DLD1 (cell line): ENCODE data around the gene EDC3.

Experiments used
- in situ Hi-C: cut with HindIII; loops from 2 replicates; pipeline ENCODE4 v1.10.0; 2017; ENCODE audit warnings: low sequenced_read_pairs

EDC3 gene

GRCh38 chr15:74653426-74654102 is 42.3 kb downstream of the EDC3 start:
- in situ Hi-C loops, result no loop called here

GRCh38 chr15:74651242-74651741 is 44.5 kb downstream of the EDC3 start:
- in situ Hi-C loops, result no loop called here

- in situ Hi-C loops, result no loop called here
Observed at GRCh38 chr15:74648051-74648842, 47.6 kb downstream of the EDC3 start.

GRCh38 chr15:74646480-74646879 is 49.3 kb downstream of the EDC3 start:
- in situ Hi-C loops, result no loop called here

- in situ Hi-C loops, result no loop called here
Observed at GRCh38 chr15:74643665-74644204, 52.1 kb downstream of the EDC3 start.

- in situ Hi-C loops, result no loop called here
Observed at GRCh38 chr15:74642734-74643664, 52.8 kb downstream of the EDC3 start.

GRCh38 chr15:74642348-74642733 is 53.5 kb downstream of the EDC3 start:
- in situ Hi-C loops, result no loop called here

- in situ Hi-C loops, result no loop called here
Observed at GRCh38 chr15:74641151-74641550, 54.7 kb downstream of the EDC3 start.

- in situ Hi-C loops, result no loop called here
Observed at GRCh38 chr15:74636984-74637383, 58.8 kb downstream of the EDC3 start.

- in situ Hi-C loops, result no loop called here
Observed at GRCh38 chr15:74635228-74635627, 60.6 kb downstream of the EDC3 start.

GRCh38 chr15:74633781-74634180 is 62.0 kb downstream of the EDC3 start:
- in situ Hi-C loops, result loop anchor here (5.0 kb wide), 1 partner anchor 139 kb away; no protein-coding TSS in a partner anchor

GRCh38 chr15:74632601-74633000 is 63.2 kb downstream of the EDC3 start:
- in situ Hi-C loops, result loop anchor here (5.0 kb wide), 1 partner anchor 140 kb away; no protein-coding TSS in a partner anchor

GRCh38 chr15:74631935-74632560 is 63.8 kb downstream of the EDC3 start:
- in situ Hi-C loops, result loop anchor here (5.0 kb wide), 1 partner anchor 140 kb away; no protein-coding TSS in a partner anchor

- in situ Hi-C loops, result loop anchor here (5.0 kb wide), 1 partner anchor 141 kb away; no protein-coding TSS in a partner anchor
Observed at GRCh38 chr15:74631408-74631807, 64.4 kb downstream of the EDC3 start.

GRCh38 chr15:74631087-74631385 is 64.8 kb downstream of the EDC3 start:
- in situ Hi-C loops, result loop anchor here (5.0 kb wide), 1 partner anchor 141 kb away; no protein-coding TSS in a partner anchor

- in situ Hi-C loops, result loop anchor here (5.0 kb wide), 1 partner anchor 142 kb away; no protein-coding TSS in a partner anchor
Observed at GRCh38 chr15:74630284-74631086, 65.3 kb downstream of the EDC3 start.

- in situ Hi-C loops, result loop anchor here (5.0 kb wide), 1 partner anchor 143 kb away; no protein-coding TSS in a partner anchor
Observed at GRCh38 chr15:74629696-74630095, 66.1 kb downstream of the EDC3 start.

GRCh38 chr15:74628949-74629348 is 66.9 kb downstream of the EDC3 start:
- in situ Hi-C loops, result no loop called here

- in situ Hi-C loops, result no loop called here
Observed at GRCh38 chr15:74628199-74628598, 67.6 kb downstream of the EDC3 start.
